Measurements from ENCODE around the gene EFS.

DNA sequence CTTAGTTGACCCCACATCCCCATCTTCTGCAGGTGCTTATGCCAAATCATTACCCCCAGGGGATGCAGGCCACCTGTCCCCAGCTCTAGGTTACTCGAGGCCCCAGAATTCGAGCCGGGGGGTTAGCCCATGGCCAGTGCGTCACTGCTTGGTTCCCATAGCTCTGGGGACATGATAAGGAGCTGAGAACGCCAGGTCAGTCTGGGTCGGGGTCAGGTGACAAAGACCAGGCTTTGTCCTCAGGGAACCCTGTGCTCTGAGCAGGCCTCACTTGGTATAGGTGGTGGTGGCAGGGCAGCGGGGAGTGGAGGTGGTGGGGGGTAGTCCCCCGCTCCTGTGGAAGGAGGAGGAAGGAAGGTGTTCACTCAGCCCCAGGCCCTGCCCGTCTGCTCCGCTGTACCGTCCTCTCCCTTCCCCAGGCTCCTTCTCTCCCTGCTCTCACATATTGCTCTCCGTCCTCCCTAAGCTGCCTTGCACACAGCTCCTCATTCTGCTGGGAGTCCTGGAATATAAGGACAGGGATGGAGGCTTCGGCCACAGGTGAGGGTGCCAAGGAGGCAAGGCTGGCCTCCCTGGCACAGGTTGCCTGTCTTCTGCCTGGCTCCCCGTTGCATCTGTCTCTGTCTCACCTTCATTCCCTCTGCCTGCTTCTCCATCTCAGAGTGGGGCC, 45.1 kb upstream of the EFS start:
- no peak for TF ChIP-seq POLR2A (IDR thresholded peaks at IDR 0.05)
- TF ChIP-seq, protein P1, sequence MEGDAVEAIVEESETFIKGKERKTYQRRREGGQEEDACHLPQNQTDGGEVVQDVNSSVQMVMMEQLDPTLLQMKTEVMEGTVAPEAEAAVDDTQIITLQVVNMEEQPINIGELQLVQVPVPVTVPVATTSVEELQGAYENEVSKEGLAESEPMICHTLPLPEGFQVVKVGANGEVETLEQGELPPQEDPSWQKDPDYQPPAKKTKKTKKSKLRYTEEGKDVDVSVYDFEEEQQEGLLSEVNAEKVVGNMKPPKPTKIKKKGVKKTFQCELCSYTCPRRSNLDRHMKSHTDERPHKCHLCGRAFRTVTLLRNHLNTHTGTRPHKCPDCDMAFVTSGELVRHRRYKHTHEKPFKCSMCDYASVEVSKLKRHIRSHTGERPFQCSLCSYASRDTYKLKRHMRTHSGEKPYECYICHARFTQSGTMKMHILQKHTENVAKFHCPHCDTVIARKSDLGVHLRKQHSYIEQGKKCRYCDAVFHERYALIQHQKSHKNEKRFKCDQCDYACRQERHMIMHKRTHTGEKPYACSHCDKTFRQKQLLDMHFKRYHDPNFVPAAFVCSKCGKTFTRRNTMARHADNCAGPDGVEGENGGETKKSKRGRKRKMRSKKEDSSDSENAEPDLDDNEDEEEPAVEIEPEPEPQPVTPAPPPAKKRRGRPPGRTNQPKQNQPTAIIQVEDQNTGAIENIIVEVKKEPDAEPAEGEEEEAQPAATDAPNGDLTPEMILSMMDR (IDR thresholded peaks at IDR 0.05): no peak

Measured in breast epithelium (tissue), 3 donors.